Mucosa of rectum (tissue), 2 donors: ENCODE data around the gene WDFY1.
"Not testable (repeated sequence)": the region's sequence is repeated elsewhere in the genome, so short reads cannot be mapped to it uniquely, and the experiment has no call there.

ENCODE experiments used
- H3K27ac ChIP-seq, 2 donors: one replicate each; pipeline ENCODE4 v1.7.0; 2013; ENCODE audit warnings: inconsistent platforms in 2 of 2, low read depth in 2 of 2, low read length in 2 of 2
- H3K27me3 ChIP-seq, 2 donors: one replicate each; pipeline ENCODE4 v1.7.0; 2013; ENCODE audit warnings: low read length in 2 of 2; ENCODE audit not compliant: control insufficient read depth in 2 of 2, insufficient read depth in 2 of 2
- H3K36me3 ChIP-seq, 2 donors: one replicate each; pipeline ENCODE4 v1.7.0; 2013; ENCODE audit warnings: low read length in 2 of 2; ENCODE audit not compliant: control insufficient read depth in 2 of 2, insufficient read depth in 2 of 2
- H3K4me1 ChIP-seq, 2 donors: one replicate each; pipeline ENCODE4 v1.7.0; 2013; ENCODE audit warnings: low read length in 2 of 2, mild to moderate bottlenecking in 1 of 2; ENCODE audit not compliant: control insufficient read depth in 2 of 2, insufficient read depth in 2 of 2
- H3K4me3 ChIP-seq, 2 donors: one replicate each; pipeline ENCODE4 v1.7.0; 2013; ENCODE audit warnings: low read length in 2 of 2
- H3K9ac ChIP-seq, 2 donors: one replicate each; pipeline ENCODE4 v1.7.0; 2013; ENCODE audit warnings: low read length in 2 of 2, low read depth in 1 of 2, mild to moderate bottlenecking in 1 of 2
- H3K9me3 ChIP-seq, 2 donors: one replicate each; pipeline ENCODE4 v1.7.0; 2013; ENCODE audit warnings: low read length in 2 of 2; ENCODE audit not compliant: control insufficient read depth in 2 of 2
- donor health status: healthy.
- donor health status: Normal muscosa, but diverticular disease.

WDFY1 gene

GRCh38 chr2:223884399-223884798 lies 60.7 kb downstream of the WDFY1 start:
- peaks cover 45 to 53% of the 10 kb centered on the region in 2 donors for H3K36me3 ChIP-seq
- H3K27me3 ChIP-seq: no peaks in the 10 kb centered on the region
- no peaks in the 10 kb centered on the region for H3K9me3 ChIP-seq
- H3K27ac ChIP-seq: no peak overlapping the region
- no peak overlapping the region for H3K9ac ChIP-seq
- H3K4me1 ChIP-seq: no peaks in the 10 kb centered on the region
- no peak overlapping the region for H3K4me3 ChIP-seq

GRCh38 chr2:223882715-223883114 lies 62.4 kb downstream of the WDFY1 start:
- peaks cover 50 to 66% of the 10 kb centered on the region in 2 donors for H3K36me3 ChIP-seq
- H3K4me1 ChIP-seq: no peaks in the 10 kb centered on the region
- H3K9me3 ChIP-seq: no peaks in the 10 kb centered on the region
- no peak overlapping the region for H3K4me3 ChIP-seq
- no peaks in the 10 kb centered on the region for H3K27me3 ChIP-seq
- H3K9ac ChIP-seq: no peak overlapping the region
- H3K27ac ChIP-seq: no peak overlapping the region

- Histone ChIP-seq H3K36me3 (peaks cover 45 to 66% of the 10 kb centered on the region in 2 donors), H3K4me3 (no peak overlapping the region), H3K9me3 (no peaks in the 10 kb centered on the region), H3K27ac (no peak overlapping the region), H3K4me1 (no peaks in the 10 kb centered on the region), H3K9ac (no peak overlapping the region), H3K27me3 (no peaks in the 10 kb centered on the region)
Measured at GRCh38 chr2:223880796-223881195, 64.3 kb downstream of the WDFY1 start.

- Histone ChIP-seq H3K27me3 (no peaks in the 10 kb centered on the region), H3K4me1 (no peaks in the 10 kb centered on the region), H3K36me3 (peaks cover 50 to 58% of the 10 kb centered on the region in 2 donors), H3K4me3 (no peak overlapping the region), H3K9ac (no peak overlapping the region), H3K9me3 (peaks cover 0 to 2% of the 10 kb centered on the region in 2 donors), H3K27ac (no peak overlapping the region)
Measured at GRCh38 chr2:223877721-223878410, 67.3 kb downstream of the WDFY1 start.

- H3K27me3 ChIP-seq: no peaks in the 10 kb centered on the region
- H3K9me3 ChIP-seq: peaks cover 0 to 2% of the 10 kb centered on the region in 2 donors
- H3K4me3 ChIP-seq: no peak overlapping the region
- H3K9ac ChIP-seq: no peak overlapping the region
- H3K27ac ChIP-seq: no peak overlapping the region
- no peaks in the 10 kb centered on the region for H3K4me1 ChIP-seq
- H3K36me3 ChIP-seq: peaks cover 26 to 29% of the 10 kb centered on the region in 2 donors
Measured at GRCh38 chr2:223873672-223874071, 71.5 kb downstream of the WDFY1 start.

GRCh38 chr2:223872772-223873171 lies 72.4 kb downstream of the WDFY1 start:
- not testable (repeated sequence) for H3K9me3 ChIP-seq

GRCh38 chr2:223871661-223872060 lies 73.5 kb downstream of the WDFY1 start:
- H3K4me3 ChIP-seq, H3K27me3 ChIP-seq, H3K9me3 ChIP-seq, H3K4me1 ChIP-seq, H3K9ac ChIP-seq, H3K27ac ChIP-seq: not testable (repeated sequence)
- peaks cover 11 to 19% of the 10 kb centered on the region in 2 donors for H3K36me3 ChIP-seq

More at GRCh38 chr2:223872772-223873171, 72.4 kb downstream of the WDFY1 start:
- H3K4me1 ChIP-seq, H3K27me3 ChIP-seq, H3K9ac ChIP-seq, H3K27ac ChIP-seq, H3K4me3 ChIP-seq: not testable (repeated sequence)
- H3K36me3 ChIP-seq: peaks cover 20 to 21% of the 10 kb centered on the region in 2 donors

GRCh38 chr2:223870840-223871611 lies 74.1 kb downstream of the WDFY1 start:
- H3K4me3 ChIP-seq: no peak overlapping the region
- H3K27me3 ChIP-seq: no peaks in the 10 kb centered on the region
- peaks cover 0 to 2% of the 10 kb centered on the region in 2 donors for H3K9me3 ChIP-seq
- H3K27ac ChIP-seq: no peak overlapping the region
- peaks cover 11 to 19% of the 10 kb centered on the region in 2 donors for H3K36me3 ChIP-seq
- no peak overlapping the region for H3K9ac ChIP-seq
- H3K4me1 ChIP-seq: no peaks in the 10 kb centered on the region

- Histone ChIP-seq H3K4me3 (no peak overlapping the region), H3K27me3 (no peaks in the 10 kb centered on the region), H3K4me1 (no peaks in the 10 kb centered on the region), H3K27ac (peak overlapping the region in 1 of 2 donors; percentile 16), H3K9me3 (no peaks in the 10 kb centered on the region), H3K9ac (no peak overlapping the region), H3K36me3 (peaks cover 0 to 8% of the 10 kb centered on the region in 2 donors)
Measured at GRCh38 chr2:223868005-223868404, 77.1 kb downstream of the WDFY1 start.

- Histone ChIP-seq H3K4me1 (peaks cover 2 to 5% of the 10 kb centered on the region in 2 donors), H3K9ac (peak overlapping the region in 1 of 2 donors; percentile 17), H3K36me3 (peaks cover 0 to 4% of the 10 kb centered on the region in 2 donors), H3K4me3 (no peak overlapping the region), H3K27me3 (no peaks in the 10 kb centered on the region), H3K9me3 (no peaks in the 10 kb centered on the region), H3K27ac (no peak overlapping the region)
Measured at GRCh38 chr2:223865907-223866508, 79.1 kb downstream of the WDFY1 start.
